Neutrophil (primary cell): Measurements from ENCODE around the gene PEX5L.

Experiments used
- H3K27ac ChIP-seq: fragments of 200-600 bp; sonication (generic); 2 replicates; pipeline ENCODE4 v1.5.1; 2016; ENCODE audit warnings: mild to moderate bottlenecking, moderate library complexity
- H3K27me3 ChIP-seq: fragments of 200-600 bp; sonication (generic); 2 replicates; pipeline ENCODE4 v1.6.0; 2016; ENCODE audit warnings: mild to moderate bottlenecking
- H3K36me3 ChIP-seq: fragments of 200-600 bp; sonication (generic); 2 replicates; pipeline ENCODE4 v1.5.1; 2017
- H3K4me1 ChIP-seq, 2 experiments: fragments of 200-600 bp in 1 of 2; sonication (generic) in 1 of 2; 1 replicate in 1 of 2; 2 replicates in 1 of 2; pipeline versions ENCODE4 v1.5.1 to v1.6.1; 2013 to 2016; ENCODE audit warnings: low read depth in 1 of 2, low read length in 1 of 2, mild to moderate bottlenecking in 1 of 2, moderate library complexity in 1 of 2; ENCODE audit not compliant: control insufficient read depth in 1 of 2, insufficient read depth in 1 of 2
- H3K4me3 ChIP-seq, 2 experiments: fragments of 200-600 bp in 1 of 2; sonication (generic) in 1 of 2; 1 replicate in 1 of 2; 2 replicates in 1 of 2; pipeline ENCODE4 v1.5.1; 2013 to 2016; ENCODE audit warnings: low read depth in 1 of 2, low read length in 1 of 2, mild to moderate bottlenecking in 1 of 2, moderate library complexity in 1 of 2
- H3K9me3 ChIP-seq: fragments of 200-600 bp; sonication (generic); 2 replicates; pipeline ENCODE4 v1.5.1; 2016
- TF ChIP-seq, protein P1 (sequence below): fragments of 200-600 bp; sonication (generic); IDR thresholded peaks from 2 replicates; pipeline ENCODE4 v1.5.1; 2016; ENCODE audit warnings: antibody characterized with exemption

Gene PEX5L

DNA sequence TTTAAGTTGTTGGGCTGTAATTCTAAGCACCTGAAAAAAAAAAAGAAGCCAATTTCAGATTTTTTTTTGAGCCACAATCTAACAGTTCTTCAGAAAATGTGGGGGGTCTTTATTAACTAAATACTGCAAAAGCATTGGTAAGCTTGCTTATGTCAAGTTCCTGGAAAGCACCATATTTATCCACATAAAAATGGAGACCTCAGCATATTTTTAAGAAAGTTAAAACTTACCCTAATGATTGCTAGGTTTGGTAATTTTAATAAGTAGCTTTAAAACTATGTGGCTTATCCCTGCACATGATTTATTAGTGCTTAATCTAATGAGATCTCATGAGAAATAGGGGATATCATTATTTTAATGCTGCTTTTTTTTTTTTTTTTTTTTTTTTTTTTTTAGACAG lies 227.1 kb downstream of the PEX5L start:
- no peaks in the 10 kb centered on the region for H3K36me3 ChIP-seq

DNA sequence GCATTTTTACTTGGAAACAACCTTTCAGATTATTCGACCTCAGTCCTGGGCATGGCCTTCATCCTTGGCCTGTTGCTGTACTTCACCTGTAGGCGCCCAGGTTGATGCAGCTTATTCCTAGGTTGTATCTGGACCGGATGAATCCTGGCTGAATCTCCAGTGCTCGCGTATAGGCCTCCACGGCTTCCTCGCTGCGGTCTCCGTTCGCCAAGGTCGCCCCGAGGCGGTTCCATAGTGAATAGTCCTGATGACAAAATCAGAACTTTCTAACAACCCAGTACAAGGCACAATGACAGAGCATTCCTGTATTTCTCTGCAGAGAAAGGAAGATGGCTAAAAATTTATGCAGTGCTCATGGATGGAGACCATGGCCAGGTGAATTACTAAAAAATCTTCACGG lies 229.1 kb downstream of the PEX5L start:
- Histone ChIP-seq H3K27me3 (peaks cover 5% of the 10 kb centered on the region), H3K4me3 (no peak overlapping the region), H3K27ac (no peak overlapping the region), H3K4me1 (no peaks in the 10 kb centered on the region), H3K9me3 (no peaks in the 10 kb centered on the region), H3K36me3 (no peaks in the 10 kb centered on the region)
- TF ChIP-seq, protein P1, sequence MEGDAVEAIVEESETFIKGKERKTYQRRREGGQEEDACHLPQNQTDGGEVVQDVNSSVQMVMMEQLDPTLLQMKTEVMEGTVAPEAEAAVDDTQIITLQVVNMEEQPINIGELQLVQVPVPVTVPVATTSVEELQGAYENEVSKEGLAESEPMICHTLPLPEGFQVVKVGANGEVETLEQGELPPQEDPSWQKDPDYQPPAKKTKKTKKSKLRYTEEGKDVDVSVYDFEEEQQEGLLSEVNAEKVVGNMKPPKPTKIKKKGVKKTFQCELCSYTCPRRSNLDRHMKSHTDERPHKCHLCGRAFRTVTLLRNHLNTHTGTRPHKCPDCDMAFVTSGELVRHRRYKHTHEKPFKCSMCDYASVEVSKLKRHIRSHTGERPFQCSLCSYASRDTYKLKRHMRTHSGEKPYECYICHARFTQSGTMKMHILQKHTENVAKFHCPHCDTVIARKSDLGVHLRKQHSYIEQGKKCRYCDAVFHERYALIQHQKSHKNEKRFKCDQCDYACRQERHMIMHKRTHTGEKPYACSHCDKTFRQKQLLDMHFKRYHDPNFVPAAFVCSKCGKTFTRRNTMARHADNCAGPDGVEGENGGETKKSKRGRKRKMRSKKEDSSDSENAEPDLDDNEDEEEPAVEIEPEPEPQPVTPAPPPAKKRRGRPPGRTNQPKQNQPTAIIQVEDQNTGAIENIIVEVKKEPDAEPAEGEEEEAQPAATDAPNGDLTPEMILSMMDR = no peak

More for the DNA sequence above, 227.1 kb downstream of the PEX5L start:
- H3K27me3 ChIP-seq = no peaks in the 10 kb centered on the region
- no peak overlapping the region for H3K27ac ChIP-seq
- no peak overlapping the region for H3K4me3 ChIP-seq
- TF ChIP-seq, protein P1 = no peak
- no peaks in the 10 kb centered on the region for H3K4me1 ChIP-seq
- no peaks in the 10 kb centered on the region for H3K9me3 ChIP-seq

DNA sequence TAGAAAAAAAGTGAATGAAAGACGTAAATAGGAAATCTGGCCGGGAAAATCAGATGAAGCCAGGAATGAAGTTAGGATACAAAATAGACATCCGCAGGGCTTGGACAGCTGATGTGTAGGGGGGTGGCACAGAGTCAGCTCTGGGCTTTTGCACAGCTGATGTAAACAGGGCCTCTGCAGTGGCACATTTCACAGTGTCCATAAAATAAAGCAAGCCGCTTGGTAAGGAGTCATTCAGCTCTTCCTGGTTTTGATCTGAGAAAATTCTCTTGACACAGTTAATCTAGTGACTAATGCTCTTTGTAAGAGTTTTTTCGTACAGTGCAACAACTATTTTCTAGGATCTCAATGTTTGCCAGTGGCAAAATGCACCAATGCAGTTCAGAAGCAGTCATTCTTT lies 230.6 kb downstream of the PEX5L start:
- H3K4me3 ChIP-seq = no peak overlapping the region
- H3K27ac ChIP-seq = no peak overlapping the region
- H3K27me3 ChIP-seq = peaks cover 5% of the 10 kb centered on the region
- H3K36me3 ChIP-seq = no peaks in the 10 kb centered on the region
- peaks cover 3 to 6% of the 10 kb centered on the region in 2 experiments for H3K4me1 ChIP-seq
- TF ChIP-seq, protein P1 = no peak
- H3K9me3 ChIP-seq = no peaks in the 10 kb centered on the region

DNA sequence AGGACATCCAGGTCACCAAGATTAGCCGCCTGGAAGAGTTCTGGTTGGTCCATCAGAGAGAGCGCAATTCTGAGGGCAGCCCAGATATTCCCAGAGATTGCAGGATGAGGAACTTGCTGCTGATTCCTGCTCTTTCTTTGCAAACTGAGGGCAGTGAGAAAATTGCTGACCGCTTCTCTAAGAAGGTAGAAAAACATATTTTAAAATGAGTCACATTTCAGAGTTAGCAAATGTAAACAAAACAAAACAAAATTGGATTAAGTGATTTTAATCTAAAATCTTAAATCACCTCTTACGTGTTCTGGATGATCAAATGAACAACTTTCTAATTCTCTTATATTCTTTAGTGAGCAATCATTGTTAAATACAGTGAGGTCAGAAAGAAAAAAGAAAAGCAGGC lies 234.9 kb downstream of the PEX5L start:
- Histone ChIP-seq H3K36me3 (no peaks in the 10 kb centered on the region), H3K4me3 (no peak overlapping the region), H3K27ac (no peak overlapping the region), H3K4me1 (peaks cover 7 to 9% of the 10 kb centered on the region in 2 experiments), H3K27me3 (peaks cover 5% of the 10 kb centered on the region), H3K9me3 (no peaks in the 10 kb centered on the region)
- TF ChIP-seq, protein P1 = no peak

DNA sequence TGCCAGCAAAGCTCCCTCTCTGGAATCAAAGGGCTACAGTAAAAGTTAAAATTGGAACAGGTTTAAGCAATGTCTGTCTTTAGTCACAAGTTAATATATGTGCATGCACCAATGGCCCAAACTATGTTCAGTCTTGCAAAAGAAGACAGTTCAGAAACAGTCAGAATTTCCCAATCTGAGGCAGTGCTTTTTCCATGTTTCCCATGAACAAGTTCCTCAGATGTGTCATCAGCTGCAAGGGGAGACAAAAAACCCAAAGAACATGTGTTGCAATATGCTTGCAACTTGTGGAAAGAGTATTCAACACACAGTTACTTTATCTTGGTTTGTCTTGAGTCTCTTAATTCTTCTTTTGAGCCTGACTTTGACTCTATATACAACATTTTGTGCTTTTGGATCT lies 235.5 kb downstream of the PEX5L start:
- Histone ChIP-seq H3K9me3 (no peaks in the 10 kb centered on the region), H3K27me3 (peaks cover 5% of the 10 kb centered on the region), H3K4me3 (no peak overlapping the region), H3K4me1 (peaks cover 7 to 9% of the 10 kb centered on the region in 2 experiments), H3K36me3 (no peaks in the 10 kb centered on the region), H3K27ac (no peak overlapping the region)
- TF ChIP-seq, protein P1 = no peak

DNA sequence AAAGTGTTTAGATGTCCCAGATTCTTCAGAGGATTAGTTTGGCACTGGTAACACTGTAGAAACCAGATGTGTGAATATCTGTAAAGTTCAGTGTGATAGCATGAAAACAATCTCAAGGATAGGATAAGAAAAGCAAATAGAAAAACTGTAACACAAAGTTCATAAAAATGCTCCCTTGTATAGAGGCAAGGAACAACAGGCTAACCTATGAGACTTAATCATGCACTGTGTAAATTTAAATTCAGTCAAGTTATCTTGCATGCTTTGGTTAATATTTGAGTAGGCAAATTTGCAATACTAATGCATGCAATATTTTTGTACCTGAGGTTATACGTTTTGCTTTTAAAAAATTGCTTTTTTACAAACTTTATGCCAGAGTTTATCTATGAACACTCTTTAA lies 239.5 kb downstream of the PEX5L start:
- Histone ChIP-seq H3K4me3 (no peak overlapping the region), H3K9me3 (no peaks in the 10 kb centered on the region), H3K27ac (no peak overlapping the region), H3K4me1 (peaks cover 7 to 9% of the 10 kb centered on the region in 2 experiments), H3K27me3 (no peaks in the 10 kb centered on the region), H3K36me3 (no peaks in the 10 kb centered on the region)
- TF ChIP-seq, protein P1 = no peak
